Heart right ventricle (tissue), 16 donors: Measurements from ENCODE around the gene SLC1A2. TPM values are rescaled to one million over a fixed set of nuclear protein-coding genes. Genes with fewer than 3 reads are reported as not detected.
A peak's percentile ranks its signal among the peaks of the same experiment; 100 is the strongest.

Source experiments
- ATAC-seq, 8 donors: fragments of 200-7000 bp; cut with Tn5 transposase; one replicate each; pipeline ENCODE4 v1.9.1; 2020; ENCODE audit warnings: mild to moderate bottlenecking in 8 of 8, moderate library complexity in 8 of 8, moderate number of reproducible peaks in 1 of 8
- DNase-seq, 2 donors: peaks; one replicate each; pipeline ENCODE4 v3.0.0-alpha.2; 2020
- H3K27ac ChIP-seq, 10 donors: fragments of 200-600 bp; sonication (generic) in 2 of 10; one replicate each; pipeline versions ENCODE4 v1.5.0 to v1.8.0; 2020 to 2022; ENCODE audit warnings: mild to moderate bottlenecking in 3 of 10
- H3K27me3 ChIP-seq, 7 donors: fragments of 200-600 bp; one replicate each; pipeline ENCODE4 v1.8.0; 2021 to 2022; ENCODE audit warnings: mild to moderate bottlenecking in 2 of 7
- H3K36me3 ChIP-seq, 9 donors: fragments of 200-600 bp; sonication (generic) in 1 of 9; one replicate each; pipeline versions ENCODE4 v1.5.0 to v1.8.0; 2020 to 2022; ENCODE audit warnings: mild to moderate bottlenecking in 2 of 9
- H3K4me1 ChIP-seq, 9 donors: fragments of 200-600 bp; sonication (generic) in 1 of 9; one replicate each; pipeline versions ENCODE4 v1.5.0 to v1.8.0; 2020 to 2022; ENCODE audit warnings: mild to moderate bottlenecking in 4 of 9
- H3K4me3 ChIP-seq, 10 donors: fragments of 200-600 bp; sonication (generic) in 2 of 10; one replicate each; pipeline versions ENCODE4 v1.5.0 to v1.8.0; 2020 to 2022; ENCODE audit warnings: mild to moderate bottlenecking in 7 of 10, moderate library complexity in 2 of 10
- H3K9me3 ChIP-seq, 11 donors: fragments of 200-600 bp in 10 of 11; sonication (generic) in 2 of 11; one replicate each; pipeline versions ENCODE4 v1.5.0 to v1.8.0; 2013 to 2022; ENCODE audit warnings: mild to moderate bottlenecking in 2 of 11, control low read depth in 1 of 11, moderate library complexity in 1 of 11
- CTCF ChIP-seq, 9 donors: fragments of 200-600 bp; sonication (generic) in 2 of 9; IDR thresholded peaks; one replicate each; pipeline versions ENCODE4 v1.5.0 to v1.8.0; 2021 to 2022; ENCODE audit warnings: antibody characterized with exemption in 9 of 9, mild to moderate bottlenecking in 5 of 9, moderate library complexity in 1 of 9
- WGBS, 2 donors: extraction: QIAGEN DNeasy Blood & Tissue Kit; methylation state at CpG; one replicate each; pipeline ENCODE4 v1.1.7; 2013; ENCODE audit warnings: inconsistent platforms in 1 of 2; 5-methylcytosine and 5-hydroxymethylcytosine counted together
- intact Hi-C, 10 donors: fragments of 100-400 bp; cut with DNase I; formaldehyde crosslinking; loops; one replicate each; pipeline versions ENCODE4 v1.11.1 to v1.14.2; 2022
- polyA plus RNA-seq, 2 donors: library from polyadenylated mRNA; stranded (reverse); fragments of 200-250 nt; gene quantifications; one replicate each; pipeline ENCODE4 v1.2.3, GENCODE V29; 2013
- total RNA-seq, 10 donors: library from RNA; stranded (reverse); fragmentation: NEBNext Ultra II Directional in 3 of 10; extraction: Animal tissue kit (Norgen Biotek cat#: 25700) in 3 of 10; gene quantifications; one replicate each; pipeline versions ENCODE4 v1.2.1 to v1.2.4, GENCODE V29; 2021 to 2023
- donor health status: Arrhythmogenic right ventricular cardiomyopathy.
- donor health status: ischemic (EF 13 %, LVEDD 7.1; RV severe dilation, severe dysfunction).
- donor health status: healthy with polysubstance abuse.
- donor health status: DM: no; HTN: yes; CAD: no.
- donor health status: DM: no; HTN: no; CAD: no.
- donor health status: ischemic (EF 25% LVEDD 6.9; RV normal size, moderate dysfunction).
- donor health status: ischemic (EF 25% LVEDD 5.7; RV mildly dilated, moderate dysfunction).
- donor health status: healthy.
- donor health status: DM: yes; HTN: yes; CAD: no.
- donor health status: Ischemic cardiomyopathy.
- donor health status: ischemic (EF 35%, LVEDD 5.7; RV mildly dilated, moderate dysfunction).
- donor health status: nonischemic (EF 11% LVEDD 7.7; RV severe dilation, severe dysfunction).
- donor health status: DM: yes; HTN: yes; CAD: no.
- donor health status: PGD.
- donor health status: ischemic (EF 29% LVEDD 5.4; RV normal size, mild dysfunction).
- donor health status: nonischemic (EF 23%, LVEDD 6.1; RV moderate dilation, normal function).

The SLC1A2 gene
- total and polyA plus RNA-seq, 12 donors = 0.29 to 25.8 (median 3.4) TPM

DNA sequence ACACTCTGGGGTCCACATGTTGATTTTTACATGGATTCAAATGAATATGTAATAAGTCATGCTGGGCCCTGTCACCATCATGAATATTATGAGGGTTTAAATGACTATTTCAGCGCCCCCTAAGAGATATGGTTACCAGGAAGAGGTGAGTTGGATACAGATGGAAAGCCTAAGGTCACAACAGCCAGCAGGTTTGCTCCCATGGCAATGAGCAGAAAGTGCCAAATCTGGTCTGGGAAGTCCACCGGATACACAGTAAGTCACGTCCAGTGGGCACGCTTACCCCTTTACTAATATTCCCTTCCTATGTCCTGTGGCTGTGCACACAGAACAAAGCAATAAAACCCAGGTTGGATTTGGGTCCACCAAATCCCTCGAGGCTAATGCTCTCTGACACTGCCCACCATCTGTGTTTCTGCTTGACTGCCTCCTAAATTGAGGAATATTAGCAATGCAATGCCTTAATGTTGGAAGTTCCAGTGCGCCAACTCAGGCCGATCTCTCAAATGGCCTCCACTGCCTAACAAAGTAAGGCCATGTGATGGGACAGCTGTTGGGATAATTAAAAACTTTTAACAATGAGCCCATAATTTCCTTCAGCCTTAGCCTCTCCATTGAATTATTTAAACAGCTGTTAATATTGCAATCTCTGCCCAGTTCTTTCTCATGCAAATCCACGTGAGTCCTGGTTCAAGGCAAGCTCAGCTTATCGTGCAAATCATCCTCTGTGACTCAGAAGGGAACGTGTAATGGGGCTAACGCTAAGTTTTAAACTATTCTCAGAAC is 97.6 kb downstream of the SLC1A2 start:
- H3K4me1 ChIP-seq = peaks cover 0 to 57% (median 33%) of the 10 kb centered on the region in 9 donors
- TF ChIP-seq CTCF (IDR thresholded peaks at IDR 0.05) = no peak
- peak overlapping the region in 6 of 10 donors; percentile 10 to 50 (median 42) for H3K27ac ChIP-seq
- ATAC-seq (peak; percentile 64 to 94 (median 86)), DNase-seq (peak in 1 of 2 donors; percentile 65)
- H3K9me3 ChIP-seq = no peaks in the 10 kb centered on the region
- H3K27me3 ChIP-seq = no peaks in the 10 kb centered on the region
- H3K4me3 ChIP-seq = no peak overlapping the region
- no peaks in the 10 kb centered on the region for H3K36me3 ChIP-seq
- intact Hi-C loops = no loop called here
- WGBS, 2 donors = 48 to 68% methylated on average over 11 of the region's 11 CpGs

DNA sequence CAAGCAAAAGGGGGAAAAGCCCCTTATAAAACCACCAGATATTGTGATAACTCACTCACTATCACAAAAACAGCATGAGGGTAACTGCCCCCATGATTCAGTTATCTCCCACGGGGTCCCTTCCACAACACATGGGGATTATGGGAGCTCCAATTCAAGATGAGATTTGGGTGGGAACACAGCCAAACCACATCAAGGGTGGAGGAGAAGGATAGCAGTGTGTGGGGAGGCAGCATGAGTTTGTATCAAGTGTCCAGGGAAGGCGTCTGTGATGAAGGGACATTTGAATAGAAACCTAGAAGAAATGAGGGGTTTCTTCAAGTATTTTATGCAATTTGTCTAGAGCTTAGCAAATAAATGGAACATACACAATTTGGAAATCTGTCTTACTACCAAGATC is 98.2 kb downstream of the SLC1A2 start:
- Histone ChIP-seq H3K27ac (peak overlapping the region in 3 of 10 donors; percentile 10 to 46 (median 36)), H3K27me3 (no peaks in the 10 kb centered on the region), H3K9me3 (no peaks in the 10 kb centered on the region), H3K4me3 (no peak overlapping the region), H3K36me3 (no peaks in the 10 kb centered on the region), H3K4me1 (peaks cover 0 to 57% (median 33%) of the 10 kb centered on the region in 9 donors)
- ATAC-seq (no peak), DNase-seq (no peak)
- no peak for TF ChIP-seq CTCF (IDR thresholded peaks at IDR 0.05)
- WGBS, 2 donors = 79 to 82% methylated on average over 2 of the region's 2 CpGs
- intact Hi-C loops = no loop called here

GRCh38 chr11:35318977-35319925 is 100.1 kb downstream of the SLC1A2 start:
- DNase-seq = no peak
- H3K4me3 ChIP-seq = no peak overlapping the region
- peaks cover 0 to 57% (median 33%) of the 10 kb centered on the region in 9 donors for H3K4me1 ChIP-seq
- no peaks in the 10 kb centered on the region for H3K9me3 ChIP-seq
- no peak for ATAC-seq
- no peaks in the 10 kb centered on the region for H3K27me3 ChIP-seq
- H3K36me3 ChIP-seq = peaks cover 0 to 4% (median 0%) of the 10 kb centered on the region in 9 donors
- peak overlapping the region in 1 of 10 donors; percentile 9 for H3K27ac ChIP-seq
- TF ChIP-seq CTCF (IDR thresholded peaks at IDR 0.05) = no peak
- WGBS, 2 donors = 70 to 72% methylated on average over 5 of the region's 5 CpGs
- intact Hi-C loops = loop anchor here in 1 of 10 donors (10.0 kb wide), 1 partner anchor 124 kb away; no protein-coding TSS in a partner anchor

GRCh38 chr11:35318309-35318708 is 101.0 kb downstream of the SLC1A2 start:
- H3K9me3 ChIP-seq = no peaks in the 10 kb centered on the region
- no peak for DNase-seq
- peaks cover 0 to 5% (median 0%) of the 10 kb centered on the region in 9 donors for H3K36me3 ChIP-seq
- H3K27me3 ChIP-seq = no peaks in the 10 kb centered on the region
- no peak overlapping the region for H3K4me3 ChIP-seq
- peaks cover 0 to 60% (median 41%) of the 10 kb centered on the region in 9 donors for H3K4me1 ChIP-seq
- WGBS, 2 donors = 59 to 66% methylated on average over 1 of the region's 1 CpG
- no peak overlapping the region for H3K27ac ChIP-seq
- no peak for TF ChIP-seq CTCF (IDR thresholded peaks at IDR 0.05)
- no peak for ATAC-seq
- intact Hi-C loops = loop anchor here in 1 of 10 donors (10.0 kb wide), 1 partner anchor 124 kb away; no protein-coding TSS in a partner anchor
